Measurements from ENCODE around the gene RBFOX1.
"Not testable (repeated sequence)": the region's sequence is repeated elsewhere in the genome, so short reads cannot be mapped to it uniquely, and the experiment has no call there.

The RBFOX1 gene

DNA sequence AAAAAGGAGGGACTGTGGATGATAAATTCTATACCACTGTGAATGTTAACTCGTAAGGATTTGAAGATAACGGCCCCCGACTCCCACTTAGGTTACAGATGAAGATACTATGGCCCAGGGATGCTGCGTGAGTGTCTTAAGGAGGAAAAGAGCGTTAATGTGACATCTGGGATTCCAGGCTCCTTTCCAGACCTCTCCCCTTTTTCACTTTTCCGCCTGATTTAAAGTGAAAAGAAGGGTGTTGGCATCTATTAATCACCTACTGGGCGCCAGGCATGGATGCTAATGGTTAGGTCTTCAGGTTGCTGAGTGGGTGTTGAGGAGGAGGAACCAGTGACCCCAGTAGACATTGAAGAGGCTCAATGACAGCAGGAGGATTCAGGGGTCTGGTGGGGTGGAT lies 117.8 kb downstream of the RBFOX1 start:
- DNase-seq (ENCODE audit: extremely low read depth in 1 of 2, low read depth in 1 of 2) = no peak

DNA sequence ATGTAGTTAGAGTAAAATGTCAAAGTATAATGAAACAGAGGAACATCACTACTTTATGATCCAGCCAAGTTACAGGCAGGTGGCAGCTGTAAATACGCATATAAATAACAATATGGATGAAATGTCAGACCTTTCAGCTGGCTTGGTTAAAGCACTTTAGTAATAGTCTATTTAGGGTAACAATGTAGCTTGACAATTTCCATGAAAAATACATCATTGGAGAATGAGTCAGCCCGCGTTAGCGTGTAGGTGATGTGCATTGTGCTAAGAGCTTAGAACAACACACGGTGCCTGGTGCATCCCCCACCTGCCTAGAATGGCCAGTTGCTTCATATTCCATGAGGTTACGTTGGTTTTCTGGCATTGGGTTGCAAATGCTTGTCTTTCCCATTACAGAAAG lies 119.4 kb downstream of the RBFOX1 start:
- DNase-seq (ENCODE audit: extremely low read depth in 1 of 2, low read depth in 1 of 2) = no peak

DNA sequence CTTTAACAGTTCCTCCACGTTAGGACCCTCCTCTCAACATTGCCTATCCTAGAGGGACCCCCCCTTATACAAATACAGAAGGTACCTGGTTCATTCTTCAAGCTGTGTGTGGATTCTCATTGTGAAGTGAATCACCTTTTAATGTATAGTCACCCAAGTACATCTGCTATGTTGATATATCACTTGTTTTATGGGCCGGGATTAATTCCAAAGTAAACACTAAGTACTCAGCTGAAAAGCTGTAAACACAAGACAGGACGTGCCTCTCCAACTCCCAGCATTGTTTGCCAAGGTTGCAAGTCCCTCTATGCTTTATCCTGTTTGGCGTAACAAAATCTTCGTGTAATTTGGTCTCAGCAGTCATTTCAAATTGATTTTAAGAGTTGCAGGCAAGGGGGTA lies 123.6 kb downstream of the RBFOX1 start:
- no peak for DNase-seq (ENCODE audit: extremely low read depth in 1 of 2, low read depth in 1 of 2)

DNA sequence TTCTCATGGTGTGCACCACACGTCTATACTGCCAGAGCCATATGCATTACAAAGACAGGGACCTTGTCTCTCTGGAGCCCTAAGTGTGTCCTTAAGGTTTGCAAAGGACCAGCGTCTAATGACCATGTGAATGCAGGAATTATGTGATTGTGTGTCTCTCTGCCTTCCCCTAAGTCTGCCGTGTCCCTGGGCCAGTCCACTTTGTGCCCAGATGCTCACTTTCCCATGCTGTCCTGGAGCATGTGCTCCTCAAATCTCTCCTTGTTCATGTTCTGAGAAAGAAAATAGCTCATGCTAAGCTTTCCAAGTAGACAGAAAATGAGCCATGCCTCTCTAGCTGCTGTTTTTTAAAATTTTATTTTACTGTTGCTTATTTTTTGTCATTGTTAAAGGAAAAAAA lies 125.5 kb downstream of the RBFOX1 start:
- DNase-seq (ENCODE audit: extremely low read depth in 1 of 2, low read depth in 1 of 2) = no peak

DNA sequence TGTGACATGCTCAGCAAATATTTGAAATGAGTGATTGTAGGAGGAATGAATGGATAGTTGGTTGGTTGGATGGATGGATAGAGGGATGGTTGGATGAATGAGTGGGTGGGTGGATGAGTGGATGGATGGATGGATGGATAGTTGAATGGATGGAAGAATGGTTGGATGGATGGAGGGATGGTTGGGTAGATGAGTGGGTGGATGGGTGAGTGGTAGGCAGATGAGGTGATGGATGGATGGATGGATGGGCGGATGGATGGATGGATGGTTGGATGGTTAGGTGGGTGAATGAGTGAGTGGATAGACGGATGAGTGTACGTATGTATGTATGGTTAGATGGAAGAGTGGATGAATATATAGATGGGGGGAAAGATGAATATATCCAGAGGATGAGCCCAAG lies 137.7 kb downstream of the RBFOX1 start:
- no peak for DNase-seq (ENCODE audit: extremely low read depth in 1 of 2, low read depth in 1 of 2)

DNA sequence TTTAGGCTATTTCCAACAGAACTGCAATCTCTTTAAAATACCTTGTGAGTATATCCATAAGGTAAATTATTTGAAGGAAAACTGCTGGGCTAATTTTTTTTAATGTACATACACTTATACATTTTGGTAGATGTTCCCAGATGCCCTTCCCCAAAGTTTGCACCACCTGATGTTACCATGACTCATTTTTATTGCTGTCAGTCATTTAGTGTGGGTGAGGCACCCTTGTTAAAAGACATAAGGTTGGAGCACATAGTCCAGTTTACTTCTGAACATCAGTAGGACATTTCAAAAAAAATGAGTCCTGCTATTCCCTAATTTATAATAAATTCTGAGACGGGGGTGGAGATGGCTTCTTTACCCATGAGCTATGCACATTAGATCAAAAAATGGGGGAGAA lies 138.6 kb downstream of the RBFOX1 start:
- no peak for DNase-seq (ENCODE audit: extremely low read depth in 1 of 2, low read depth in 1 of 2)

DNA sequence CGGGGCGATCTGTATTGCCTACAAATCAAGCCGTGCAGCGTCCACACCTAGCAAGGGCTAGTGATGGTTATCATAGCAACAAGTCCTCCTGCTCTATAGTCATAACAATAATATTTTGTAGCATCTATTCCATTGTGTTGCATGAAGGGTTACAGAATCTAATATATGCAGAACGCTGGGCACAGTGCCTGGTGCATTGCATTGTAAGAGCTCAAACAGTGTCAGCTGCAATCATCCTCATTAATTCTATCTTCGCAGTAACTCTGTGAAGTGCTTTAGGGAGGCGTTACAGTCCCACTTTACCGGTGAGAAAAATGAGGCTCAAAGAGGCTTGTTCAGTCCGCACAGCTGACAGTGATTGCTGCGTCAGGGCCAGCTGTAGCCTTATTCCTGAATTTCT lies 149.4 kb downstream of the RBFOX1 start:
- DNase-seq (ENCODE audit: extremely low read depth in 1 of 2, low read depth in 1 of 2) = no peak

DNA sequence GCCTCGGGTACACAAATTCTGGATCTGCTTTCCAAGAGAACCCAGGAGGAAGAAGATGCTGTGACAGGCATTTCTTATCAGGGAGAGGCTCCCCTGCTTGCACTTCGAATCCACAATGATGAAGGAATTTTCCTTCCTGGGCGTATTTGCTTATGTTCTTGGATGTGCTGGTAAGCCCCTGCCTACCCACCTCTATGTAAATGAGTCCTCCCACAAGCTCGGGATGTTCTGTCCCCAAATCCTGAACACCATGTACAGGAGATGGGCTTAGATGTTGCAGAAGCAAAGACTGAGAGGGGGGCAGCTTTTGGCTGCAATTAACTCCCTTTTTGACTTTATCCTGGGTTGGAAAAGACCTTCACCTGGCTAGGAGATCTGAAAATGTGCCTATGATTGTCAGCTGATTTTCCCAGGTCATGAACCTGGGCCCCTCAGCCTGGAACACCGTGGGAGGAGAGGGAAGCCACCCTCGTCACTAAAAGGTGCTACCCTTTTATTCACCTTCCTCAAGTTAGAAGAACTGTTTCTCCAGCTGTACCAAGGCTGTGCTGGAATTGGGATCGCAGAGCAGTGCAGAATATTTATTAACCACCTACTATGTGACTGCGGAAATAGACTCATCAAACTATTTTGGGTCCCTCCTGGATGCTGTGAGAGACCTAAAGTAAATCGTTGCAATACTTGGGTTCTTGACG lies 150.1 kb downstream of the RBFOX1 start:
- no peak for DNase-seq (ENCODE audit: extremely low read depth in 1 of 2, low read depth in 1 of 2)

DNA sequence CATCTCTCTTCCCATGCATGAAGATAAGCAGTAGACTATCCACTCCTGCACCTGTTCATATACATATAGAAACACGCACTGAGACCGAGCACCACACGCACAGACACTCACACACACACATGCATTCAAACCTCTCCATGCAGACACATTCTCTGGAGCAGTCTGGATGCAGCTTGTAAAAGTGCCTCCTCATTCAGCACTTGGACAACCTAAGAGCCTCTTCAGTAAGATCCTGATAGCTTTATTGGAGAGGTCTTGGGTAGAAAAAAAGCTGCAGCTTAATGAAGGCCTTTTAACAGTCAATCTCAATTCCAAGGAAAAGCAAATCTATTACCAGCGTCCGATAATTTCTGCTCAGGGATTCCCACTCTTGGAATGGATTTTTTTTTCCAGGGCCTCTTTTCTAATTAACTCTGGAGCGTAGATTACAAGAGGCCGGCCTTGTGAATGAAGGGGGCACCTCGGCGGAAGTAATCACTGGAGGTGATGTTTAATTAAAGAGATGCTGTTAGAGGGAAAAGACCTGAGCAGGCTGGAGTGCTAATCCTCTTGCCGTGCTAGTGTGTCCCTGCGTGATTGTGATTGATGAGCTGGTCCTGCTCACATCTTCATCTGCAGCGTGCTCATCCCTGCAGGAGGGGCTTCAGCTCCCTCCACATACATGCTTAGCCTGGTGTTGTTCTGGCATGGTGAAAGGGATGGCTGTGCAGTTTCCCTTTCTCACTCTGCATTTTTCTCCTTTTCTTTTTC lies 155.1 kb downstream of the RBFOX1 start:
- DNase-seq (ENCODE audit: extremely low read depth in 1 of 2, low read depth in 1 of 2) = no peak

DNA sequence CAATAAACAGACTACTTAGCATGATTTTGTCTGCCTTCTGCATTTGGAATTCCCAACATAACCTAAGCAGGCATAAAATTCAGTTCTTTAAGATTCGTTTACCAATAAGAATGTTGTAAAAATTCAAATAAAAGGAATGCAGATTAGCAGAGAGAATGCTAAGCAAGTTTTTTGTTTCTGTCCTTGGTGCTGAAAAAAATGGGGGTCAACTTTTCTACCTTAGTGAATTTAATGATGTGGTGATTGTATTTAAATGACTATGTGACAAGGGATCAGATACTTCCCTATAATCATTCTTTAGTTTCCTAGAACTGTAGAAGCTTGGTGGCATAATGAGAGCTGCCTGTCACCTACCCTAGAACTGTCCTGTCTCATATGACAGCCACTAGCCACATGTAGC lies 159.5 kb downstream of the RBFOX1 start:
- no peak for DNase-seq (ENCODE audit: extremely low read depth in 1 of 2, low read depth in 1 of 2)

DNA sequence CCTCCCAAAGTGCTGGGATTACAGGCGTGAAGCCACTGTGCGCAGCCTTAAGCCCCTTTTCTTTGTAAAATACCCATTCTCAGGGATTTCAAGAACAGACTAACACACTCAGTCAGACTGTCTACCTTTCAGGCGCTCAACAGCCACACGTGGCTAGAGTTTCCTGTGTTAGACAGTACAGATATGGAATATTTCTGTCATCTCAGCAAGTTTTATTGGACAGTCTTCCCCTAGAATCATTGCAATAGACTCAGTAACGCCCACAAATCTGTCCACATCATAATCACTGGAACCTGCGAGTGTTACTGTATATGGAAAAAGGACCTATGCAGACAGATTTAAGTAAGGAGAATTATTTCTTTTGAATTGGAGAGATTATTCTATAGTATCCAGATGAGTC lies 160.5 kb downstream of the RBFOX1 start:
- no peak for DNase-seq (ENCODE audit: extremely low read depth in 1 of 2, low read depth in 1 of 2)

DNA sequence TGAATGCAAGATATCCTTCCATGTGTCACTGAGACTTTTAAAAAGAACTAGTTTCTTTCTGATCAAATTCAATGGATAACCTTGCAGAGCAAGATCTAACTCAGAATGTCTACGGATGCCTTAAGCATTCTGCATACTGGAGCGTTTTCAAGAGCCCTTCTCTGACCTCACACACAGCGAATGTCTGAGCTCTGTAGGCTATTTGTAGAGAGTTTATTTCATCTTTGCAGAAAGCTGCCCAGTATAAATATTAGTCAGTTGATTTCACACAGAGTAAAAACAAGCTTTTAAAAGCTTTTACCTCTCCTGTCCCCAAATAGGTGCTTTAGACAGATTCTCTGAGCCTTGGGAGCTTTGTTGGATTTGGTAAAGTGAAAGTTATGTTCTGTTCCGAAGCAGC lies 165.0 kb downstream of the RBFOX1 start:
- DNase-seq (ENCODE audit: extremely low read depth in 1 of 2, low read depth in 1 of 2) = no peak

DNA sequence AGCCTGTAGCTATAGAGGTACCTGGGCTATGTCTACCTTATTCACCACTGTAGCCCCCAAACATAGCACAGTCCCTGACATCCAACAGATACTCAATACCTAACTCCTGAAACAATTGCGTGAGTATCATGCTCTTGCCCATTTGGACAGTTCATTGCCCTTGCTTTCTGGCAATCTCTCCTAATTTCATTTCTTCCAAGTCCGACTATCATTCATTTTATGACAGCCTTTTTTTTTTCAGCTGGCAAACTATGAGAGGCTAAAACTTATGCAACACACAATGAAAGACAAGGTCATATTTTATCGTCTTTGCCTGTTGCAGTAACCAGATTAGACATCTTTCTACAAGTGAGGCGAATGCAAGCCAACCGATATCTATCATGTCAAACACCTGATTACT lies 169.2 kb downstream of the RBFOX1 start:
- no peak for DNase-seq (ENCODE audit: extremely low read depth in 1 of 2, low read depth in 1 of 2)

DNA sequence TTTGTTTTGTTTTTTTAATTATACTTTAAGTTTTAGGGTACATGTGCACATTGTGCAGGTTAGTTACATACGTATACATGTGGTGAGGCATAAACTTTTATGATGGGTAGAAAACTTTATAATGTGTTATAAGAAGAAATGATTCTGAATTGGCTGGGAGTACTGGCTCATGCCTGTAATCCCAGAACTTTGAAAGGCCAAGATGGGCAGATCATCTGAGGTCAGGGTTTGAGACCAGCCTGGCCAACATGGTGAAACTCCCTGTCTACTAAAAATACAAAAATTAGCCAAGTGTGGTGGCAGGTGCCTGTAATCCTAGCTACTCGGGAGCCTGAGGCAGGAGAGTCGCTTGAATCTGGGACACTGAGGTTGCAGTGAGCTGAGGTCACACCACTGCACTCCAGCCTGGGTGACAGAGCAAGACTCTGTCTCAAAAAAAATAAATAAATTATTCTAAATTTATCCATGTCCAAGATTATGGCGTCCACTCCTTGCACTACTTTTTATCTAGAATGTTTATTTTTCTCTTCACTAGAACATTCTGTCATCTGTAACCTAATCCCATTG lies 170.0 kb downstream of the RBFOX1 start:
- DNase-seq (ENCODE audit: extremely low read depth in 1 of 2, low read depth in 1 of 2) = not testable (repeated sequence)

DNA sequence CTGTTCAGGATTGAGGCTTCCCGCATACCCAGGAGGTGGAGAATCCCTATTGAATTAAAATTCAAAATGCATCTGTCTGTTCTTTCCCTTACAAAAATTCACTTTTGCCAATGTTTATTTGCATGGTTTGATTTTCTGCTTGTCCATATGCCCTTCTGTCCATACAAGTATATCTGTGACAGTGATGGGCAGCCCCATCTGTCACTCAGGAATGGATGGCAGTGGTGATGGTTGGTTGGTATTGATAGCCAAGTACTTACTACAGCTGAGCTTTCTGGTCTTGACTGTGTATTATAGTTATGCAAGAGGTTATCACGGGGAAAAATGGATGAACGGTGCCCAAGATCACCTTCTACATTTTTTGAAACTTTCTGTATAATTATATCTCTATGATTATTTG lies 171.0 kb downstream of the RBFOX1 start:
- no peak for DNase-seq (ENCODE audit: extremely low read depth in 1 of 2, low read depth in 1 of 2)

DNA sequence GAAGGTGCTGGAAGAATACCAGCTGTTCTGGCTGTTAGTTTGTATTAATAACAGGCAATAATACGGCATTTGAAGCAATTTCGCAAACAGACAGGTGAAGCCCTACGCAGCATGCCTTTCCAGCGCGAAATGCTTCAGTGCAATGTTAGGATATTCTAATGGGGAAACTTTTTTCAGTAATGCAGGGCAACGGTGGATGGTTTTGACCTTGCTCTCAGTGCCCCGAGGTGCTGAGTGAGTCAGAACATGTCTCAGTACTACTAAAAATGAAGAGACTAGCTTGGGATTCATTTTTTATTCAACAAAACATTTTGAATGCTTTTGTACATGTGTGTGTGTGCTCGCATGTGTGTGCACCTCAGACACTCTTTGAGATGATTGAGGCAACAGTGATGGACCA lies 172.2 kb downstream of the RBFOX1 start:
- DNase-seq (ENCODE audit: extremely low read depth in 1 of 2, low read depth in 1 of 2) = no peak

DNA sequence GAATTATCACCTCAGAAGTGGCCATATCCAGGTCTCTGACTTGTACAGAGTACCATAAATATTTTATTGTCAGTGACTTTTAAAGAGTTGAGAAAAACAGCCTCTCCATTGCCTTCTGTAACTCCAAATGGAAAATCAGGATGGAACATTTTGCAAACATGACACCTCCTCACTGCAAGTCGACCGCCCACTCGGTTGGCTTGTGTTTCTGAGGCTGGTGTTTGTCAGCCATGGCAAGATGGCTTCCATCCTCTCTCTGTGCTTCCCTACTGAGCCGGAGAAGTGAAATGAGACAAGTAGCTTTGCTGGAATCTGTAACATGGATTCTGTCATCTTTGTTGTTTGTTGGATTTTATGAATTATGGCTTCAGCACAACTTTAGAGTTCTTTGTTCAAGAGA lies 172.8 kb downstream of the RBFOX1 start:
- no peak for DNase-seq (ENCODE audit: extremely low read depth in 1 of 2, low read depth in 1 of 2)

DNA sequence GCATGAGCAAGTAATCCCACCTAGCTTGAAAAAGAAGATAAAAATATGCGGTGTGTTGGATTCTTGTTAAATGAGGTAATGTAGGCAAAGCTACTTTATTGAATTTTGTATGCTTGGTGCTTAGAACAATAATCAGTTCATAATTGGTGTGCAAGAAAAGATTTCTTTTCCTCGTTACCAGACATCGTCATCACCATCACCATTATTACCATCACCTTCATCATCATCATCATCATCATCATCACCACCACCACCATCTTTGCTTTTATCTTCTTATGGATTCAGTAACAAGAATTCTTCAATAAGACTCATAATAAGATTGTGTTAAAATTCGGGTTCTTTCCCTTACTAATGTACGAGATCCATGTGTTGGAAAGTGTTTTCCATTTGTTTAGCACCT lies 173.7 kb downstream of the RBFOX1 start:
- DNase-seq (ENCODE audit: extremely low read depth in 1 of 2, low read depth in 1 of 2) = no peak

DNA sequence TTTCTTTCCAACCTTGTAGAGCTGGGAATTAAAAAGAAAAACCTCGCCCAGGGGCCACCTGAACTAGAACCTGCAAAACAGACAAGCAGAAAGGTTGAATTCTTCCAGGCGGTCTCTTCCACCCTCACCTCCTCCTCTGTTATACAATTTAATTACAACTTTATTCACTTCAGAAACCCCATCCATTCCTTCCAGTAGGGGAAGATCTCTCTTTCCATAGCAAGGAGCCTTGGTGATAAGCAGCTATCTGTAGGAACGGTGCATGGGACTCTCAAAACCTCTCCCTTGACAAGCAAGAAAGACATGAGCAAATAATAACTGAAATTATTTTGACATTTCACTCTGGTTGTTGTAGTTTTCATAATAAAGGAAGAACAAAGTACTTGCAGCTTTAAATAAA lies 176.0 kb downstream of the RBFOX1 start:
- no peak for DNase-seq (ENCODE audit: extremely low read depth in 1 of 2, low read depth in 1 of 2)

DNA sequence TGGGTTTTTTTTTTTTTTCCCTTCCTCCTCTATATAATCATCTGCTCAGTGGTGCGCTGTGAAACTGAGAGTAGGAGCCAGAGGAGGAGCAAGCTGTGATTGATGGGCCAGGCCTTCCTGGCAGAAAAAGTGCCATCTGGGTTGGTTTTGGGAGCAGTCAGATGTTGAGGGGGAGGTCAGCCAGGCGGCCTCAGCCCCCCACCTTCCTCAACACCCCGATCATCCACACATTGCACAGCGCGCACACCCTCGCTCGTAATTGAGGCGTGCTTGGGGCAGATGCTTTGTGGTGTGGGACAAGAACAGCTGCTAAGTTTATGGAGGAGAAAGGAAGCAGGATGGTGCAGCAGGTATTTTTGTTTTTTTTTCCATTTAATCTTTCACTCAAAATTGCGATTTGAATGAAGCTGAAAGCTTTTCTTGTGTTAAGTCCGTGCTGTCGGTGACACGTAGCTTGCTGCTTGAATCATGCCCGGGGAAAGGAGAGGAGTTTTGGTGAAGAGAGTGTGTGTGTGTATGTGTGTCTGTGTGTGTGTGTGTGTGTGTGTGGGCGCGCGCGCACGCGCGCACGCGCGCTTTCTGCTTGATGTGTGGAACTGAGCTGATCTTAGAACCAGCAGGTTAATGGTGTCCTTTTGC lies 177.4 kb downstream of the RBFOX1 start:
- no peak for DNase-seq (ENCODE audit: extremely low read depth in 1 of 2, low read depth in 1 of 2)

DNA sequence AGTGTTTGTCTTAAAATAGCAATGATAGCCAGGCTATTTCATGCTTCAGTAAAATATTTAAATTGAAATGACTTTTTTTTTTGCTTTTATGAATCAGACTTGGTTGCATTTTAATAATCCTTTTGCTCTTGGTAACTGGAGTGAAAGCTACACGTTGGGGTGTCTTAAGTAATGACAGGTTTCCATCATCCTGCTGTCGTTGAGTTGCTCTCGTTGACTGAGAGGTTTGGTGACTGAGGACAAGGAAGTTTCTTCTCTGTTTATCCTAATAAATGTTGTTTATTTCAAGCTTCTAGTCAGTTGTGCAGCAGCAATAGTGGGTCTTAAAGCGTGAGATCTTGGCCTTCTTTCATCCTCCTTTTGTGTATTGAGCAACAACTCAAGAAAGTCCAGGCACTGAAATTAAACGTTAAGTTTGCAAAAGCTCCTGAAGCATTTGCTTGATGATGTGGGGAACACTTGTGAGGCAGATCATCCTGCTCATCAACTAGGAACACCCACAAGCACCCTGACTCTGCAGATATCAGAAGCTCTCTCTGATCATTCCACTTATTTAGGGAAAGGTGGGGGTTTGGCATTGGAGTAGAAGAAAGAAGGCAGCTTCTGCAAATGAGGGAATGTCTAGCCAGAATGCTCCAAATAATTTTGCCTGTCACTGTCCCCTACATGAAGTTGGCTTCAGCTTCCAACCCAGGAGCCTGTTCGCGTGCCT lies 179.1 kb downstream of the RBFOX1 start:
- no peak for DNase-seq (ENCODE audit: extremely low read depth in 1 of 2, low read depth in 1 of 2)
